HG03025 (cell line): ENCODE data around the gene PLA2R1.
A peak's percentile ranks its signal among the peaks of the same experiment; 100 is the strongest.

Experiments
- ATAC-seq: cut with Tn5 transposase; IDR thresholded peaks from one replicate; pipeline ENCODE4 v1.9.1; 2021; ENCODE audit warnings: mild to moderate bottlenecking, moderate library complexity; ENCODE audit not compliant: unreplicated experiment, low FRiP score

Gene PLA2R1

DNA sequence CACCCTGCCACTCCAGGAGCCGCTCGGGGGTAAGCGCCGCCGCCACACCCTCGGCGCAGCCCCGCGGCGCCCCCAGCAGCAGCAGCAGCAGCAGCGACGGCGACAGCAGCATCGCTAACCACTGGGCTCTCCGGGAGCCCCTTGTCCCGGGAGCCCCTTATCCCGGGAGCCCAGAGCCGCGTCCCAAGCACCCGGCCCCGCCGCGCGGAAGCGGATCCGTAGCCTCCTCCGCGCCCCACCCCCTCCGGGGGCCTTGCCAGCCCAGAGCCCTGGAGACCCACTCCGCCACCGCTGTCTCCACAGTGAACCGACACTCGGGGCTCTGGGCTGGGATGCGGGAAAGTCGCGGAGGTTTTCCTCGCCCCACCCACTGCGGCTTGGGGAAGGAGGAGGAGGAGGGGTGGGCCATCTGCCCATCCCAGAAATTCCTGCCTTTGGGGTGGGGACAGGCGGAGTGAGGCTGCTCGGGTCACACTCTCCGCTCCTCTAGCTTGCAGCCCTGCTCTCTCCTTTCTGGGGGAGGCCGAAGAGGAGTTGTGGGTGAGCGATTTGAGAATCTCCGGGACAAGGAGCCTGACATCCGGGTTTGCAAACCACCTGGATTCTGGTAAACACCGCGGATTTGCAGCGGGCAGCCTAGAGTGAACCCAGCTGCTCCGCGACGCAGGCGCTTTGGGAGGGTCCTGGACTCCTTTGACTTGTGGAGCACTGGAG, at the start of gene PLA2R1:
TSS of gene PLA2R1 (minus strand) at position 324 of the 714 bp plus-strand sequence. CDS start at position 112, 212 bp downstream.
- no peak for ATAC-seq

DNA sequence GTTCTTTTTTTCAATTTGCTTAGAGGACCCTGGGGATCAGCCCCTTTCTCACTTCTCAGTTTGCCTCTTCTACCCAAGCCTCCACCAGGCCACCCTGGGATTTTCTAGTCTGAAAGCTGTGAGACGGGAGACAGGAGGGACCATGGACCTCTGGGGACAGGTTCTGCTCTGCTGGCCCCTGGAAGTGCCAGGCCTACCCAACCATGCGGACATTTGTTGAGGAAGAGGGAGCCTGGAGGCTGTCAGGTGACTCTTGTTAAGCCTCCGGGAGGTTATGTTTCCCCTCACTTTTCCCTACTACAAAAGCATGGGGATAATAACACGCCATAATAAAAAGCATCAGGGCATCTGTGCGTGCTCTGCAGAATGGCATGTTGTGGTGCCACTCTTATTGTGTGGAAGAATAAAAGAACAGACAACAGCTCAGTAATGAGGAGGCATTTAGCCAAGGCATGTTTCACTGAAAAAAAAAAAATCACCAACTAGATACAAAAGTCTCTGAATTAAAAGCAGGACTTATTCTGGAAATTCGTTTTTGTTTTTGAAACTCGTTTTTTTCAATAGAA, 48.3 kb upstream of the PLA2R1 start:
- no peak for ATAC-seq

DNA sequence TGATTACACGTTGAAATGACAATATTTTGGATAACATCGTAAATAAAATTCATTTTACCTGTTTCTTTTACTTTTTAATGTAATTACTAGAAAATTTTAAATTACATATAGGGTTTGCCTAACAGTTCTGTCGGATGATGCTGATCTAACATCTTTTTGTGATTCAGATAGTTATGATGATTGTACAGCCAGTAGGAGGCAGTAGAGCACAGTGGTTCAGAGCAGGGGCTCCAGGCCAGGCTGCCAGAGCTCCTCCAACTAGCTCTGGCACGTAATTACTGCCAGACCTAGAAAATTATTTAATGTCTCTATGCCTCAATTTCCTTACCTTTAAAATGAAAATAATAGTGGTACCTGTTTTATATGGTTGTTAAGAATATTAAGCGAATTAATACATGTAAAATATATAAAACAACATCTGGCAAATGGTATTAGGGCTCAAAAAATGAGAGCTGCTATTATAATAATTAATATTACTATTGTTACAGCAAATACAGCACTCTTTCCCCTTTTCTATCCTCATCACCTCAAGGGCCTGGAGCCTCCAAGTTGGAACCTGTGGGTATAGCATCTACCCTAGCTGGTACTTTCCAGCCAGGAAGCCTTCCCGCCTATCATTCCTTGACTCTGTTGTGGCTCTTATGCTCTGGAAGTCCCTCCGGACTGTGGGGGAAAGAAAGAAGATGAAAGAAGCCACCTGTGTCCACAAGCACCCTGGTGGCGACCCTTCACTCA, 47.7 kb upstream of the PLA2R1 start:
- ATAC-seq: peak; percentile 59

DNA sequence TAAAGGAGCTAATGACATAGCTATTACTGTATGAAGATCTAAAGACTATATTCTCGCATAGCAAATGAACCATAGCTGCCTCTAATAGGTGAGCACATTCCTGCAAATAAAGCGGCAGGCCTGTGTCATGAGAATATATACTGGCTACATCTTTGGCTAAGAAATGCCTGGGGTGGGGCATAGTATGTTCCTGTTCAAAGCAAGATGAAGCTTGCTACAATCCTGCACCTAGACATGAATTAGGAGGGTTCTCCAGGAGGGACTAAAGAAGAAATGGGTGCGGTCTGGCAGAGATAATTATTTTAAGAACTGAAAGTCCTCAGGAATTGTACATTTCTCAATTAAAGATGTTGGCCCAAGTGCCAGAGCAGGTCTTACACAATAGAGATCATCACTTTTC, 46.8 kb upstream of the PLA2R1 start:
- no peak for ATAC-seq

DNA sequence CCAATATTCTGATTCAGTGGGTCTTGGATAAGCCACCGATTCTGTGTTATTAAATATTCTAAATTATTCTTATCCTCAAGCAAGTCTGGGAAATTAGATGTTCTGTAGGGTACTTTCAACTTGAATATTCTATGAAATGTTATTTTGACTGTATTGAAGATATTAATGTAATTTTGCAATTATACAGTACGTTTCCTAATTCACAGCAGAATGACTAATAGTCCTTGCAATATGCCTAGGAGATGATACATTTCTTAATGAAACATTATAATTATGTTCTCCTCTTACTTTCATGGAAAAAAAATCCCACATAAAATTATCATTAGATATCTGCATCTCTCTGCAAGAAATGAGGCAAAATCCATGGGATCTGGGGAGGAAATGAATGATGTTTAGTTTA, 46.2 kb upstream of the PLA2R1 start:
- no peak for ATAC-seq

DNA sequence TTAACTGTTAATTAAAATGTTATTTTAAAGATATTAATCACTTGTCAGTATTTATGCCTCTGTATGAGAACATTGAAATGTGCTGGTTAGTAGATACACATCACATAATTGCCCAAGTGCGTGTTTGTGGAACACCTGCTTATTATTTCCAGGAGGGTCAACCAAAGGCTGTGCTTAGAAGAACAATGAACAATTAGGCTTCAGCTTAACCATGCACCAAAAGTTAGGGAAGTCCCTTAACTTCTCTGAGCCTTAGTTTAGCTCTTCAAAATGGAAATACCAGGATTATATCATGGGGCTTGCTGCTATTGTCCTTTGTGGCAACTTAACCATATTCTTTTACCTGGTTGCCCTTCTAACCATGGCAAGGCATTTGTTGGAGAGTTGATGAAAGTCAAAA, 43.0 kb upstream of the PLA2R1 start:
- ATAC-seq: no peak

DNA sequence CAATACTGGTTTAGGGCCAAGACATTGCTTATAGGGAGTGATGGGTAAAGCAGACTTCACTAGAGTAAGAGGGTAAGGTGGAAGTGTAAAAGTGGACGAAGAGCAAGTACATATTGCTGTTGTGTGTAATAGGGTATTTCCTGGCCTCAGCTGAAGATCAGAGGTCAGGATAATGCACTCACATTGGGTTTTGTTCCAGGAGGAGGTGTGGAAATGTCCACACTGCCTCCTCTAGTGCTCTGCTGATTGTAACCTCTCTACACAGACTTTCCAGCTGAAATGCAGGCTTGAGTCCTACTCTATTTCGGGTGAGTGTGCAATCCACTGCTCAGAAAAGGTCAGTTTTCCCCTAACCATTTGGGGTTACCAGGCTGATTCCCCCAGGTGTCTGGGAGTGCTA, 41.7 kb upstream of the PLA2R1 start:
- ATAC-seq: no peak

DNA sequence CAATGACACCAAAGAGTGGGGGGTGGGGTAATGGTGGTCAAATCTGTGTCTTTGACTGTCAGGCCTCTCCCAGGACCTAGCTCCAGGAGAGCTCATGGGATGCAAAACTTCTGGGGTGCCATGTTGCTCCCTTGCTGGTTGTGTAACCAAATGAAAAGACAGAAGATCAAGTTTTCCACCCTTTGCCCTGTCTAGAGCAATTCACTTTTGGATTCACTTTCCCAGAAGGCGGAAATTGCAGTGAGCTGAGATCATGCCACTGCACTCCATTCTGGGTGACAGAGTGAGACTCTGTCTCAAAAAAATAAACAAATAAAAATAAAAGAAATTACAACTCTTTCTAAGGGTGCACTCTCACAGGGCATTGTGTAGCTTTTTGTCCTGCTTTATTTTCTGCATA, 34.9 kb upstream of the PLA2R1 start:
- ATAC-seq: no peak

DNA sequence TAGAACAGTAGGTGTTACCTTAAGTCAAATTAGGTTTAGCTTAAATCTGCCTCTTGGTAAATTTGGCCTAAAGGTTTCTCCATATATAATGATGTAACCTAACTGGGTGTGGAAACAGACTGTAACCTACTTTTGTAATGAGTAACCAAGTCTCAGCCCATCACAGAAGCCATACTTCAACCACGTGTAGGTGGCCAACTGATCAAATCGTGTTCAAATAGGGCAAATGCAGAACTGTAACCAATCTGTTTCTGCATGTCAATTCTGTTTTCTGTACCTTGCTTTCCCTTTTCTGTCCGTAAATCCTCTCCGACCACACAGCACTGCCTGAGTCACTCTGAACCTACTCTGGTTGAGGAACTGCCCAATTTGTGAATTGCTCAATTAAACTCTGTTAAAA, 34.0 kb upstream of the PLA2R1 start:
- ATAC-seq: peak; percentile 72

DNA sequence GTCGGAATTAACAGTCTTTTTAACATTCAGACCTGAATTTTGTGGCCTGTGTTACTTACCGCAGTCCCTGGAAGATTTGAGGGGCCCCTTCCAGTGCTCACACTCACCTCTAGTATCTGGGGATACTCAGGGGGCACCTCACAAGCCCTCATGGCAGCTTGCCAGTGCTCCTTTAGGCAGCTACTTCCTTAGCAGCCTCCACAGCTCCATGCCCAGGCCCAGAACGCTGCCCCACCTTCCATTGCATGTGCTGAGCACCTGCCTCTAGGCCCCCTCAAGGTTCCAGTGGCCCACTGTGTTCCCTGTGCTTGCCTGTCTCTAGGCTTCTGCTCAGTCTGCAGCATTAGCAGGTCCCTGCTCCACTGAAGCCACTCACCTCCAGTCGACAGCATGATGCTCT, 30.0 kb upstream of the PLA2R1 start:
- no peak for ATAC-seq

DNA sequence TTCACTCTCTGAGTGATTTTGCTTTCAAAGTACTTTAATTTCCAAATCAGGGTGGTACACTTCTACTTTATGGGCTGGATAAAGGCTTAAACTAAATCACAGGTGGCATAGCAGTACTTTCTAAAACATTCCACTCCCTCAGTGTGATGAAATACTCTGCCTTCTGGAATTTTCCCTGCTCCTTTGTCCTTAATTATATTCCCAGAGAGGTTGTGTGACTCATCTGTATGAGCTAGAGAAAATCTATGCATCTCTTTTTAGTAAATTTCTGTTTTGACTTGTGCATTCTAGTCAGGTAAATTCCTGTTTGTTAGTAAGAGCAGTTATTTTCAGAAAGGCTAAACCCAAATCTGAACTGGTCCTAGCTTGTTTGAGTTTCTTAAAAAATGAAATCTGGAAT, 29.0 kb upstream of the PLA2R1 start:
- no peak for ATAC-seq

DNA sequence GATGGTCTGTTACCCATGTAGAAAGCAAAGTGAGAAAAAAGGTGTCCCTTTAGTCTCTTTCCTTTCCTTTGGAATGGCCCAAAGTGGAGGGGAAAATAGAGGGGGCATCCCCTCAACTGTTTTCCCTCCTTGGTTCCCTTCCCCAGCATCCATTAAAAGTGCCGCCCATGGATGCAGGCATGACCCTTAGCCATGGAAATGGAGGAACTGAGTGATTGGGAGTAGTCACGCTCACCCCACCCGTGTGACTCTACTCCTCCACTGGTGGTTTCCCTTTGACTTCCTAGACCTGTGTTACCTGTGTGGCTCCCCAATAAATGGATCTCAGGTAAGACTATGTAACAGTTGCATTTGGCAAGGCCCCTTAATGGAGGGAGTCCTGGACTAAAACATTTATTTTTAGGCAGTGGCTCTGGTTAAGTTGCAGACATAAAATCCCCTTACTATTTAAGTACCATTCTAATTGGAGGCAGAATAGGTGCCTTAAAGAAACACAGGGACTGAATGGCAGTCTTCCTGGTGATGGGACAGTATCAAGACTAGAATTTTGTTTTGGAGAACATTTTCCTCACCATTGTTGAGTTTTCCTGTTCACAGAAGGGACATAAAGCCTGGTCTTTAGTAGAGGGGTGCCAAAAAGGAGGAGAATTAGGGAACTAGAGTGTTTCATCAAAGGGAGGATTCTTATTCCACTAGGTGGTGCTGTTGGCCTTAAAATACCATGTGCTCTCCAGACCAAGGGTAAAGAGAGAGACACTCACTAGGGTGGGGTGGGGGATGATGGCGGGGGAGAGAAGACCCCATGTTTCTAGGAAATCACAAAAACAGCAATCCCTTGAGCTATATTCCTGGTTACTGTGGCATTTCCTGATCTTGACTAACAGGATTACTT, 25.7 kb upstream of the PLA2R1 start:
- no peak for ATAC-seq

DNA sequence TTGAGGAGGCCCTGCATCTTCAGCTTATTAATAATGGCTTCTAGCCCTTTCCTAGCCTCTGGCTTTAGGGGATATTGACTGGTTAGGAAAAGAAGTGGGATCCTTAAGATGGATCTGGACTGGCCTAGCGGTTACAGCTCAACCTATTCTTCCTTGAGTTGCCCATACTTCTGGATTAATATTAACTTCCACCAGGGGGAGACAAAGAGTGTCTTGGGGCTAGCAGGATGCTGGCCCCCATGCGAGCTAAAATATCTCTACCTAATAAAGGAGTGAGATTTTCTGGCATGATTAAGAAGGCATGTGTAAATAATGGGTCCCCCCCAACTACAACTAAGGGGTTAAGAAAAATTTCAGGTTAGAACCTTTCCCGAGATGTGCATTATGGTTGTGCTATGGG, 23.2 kb upstream of the PLA2R1 start:
- no peak for ATAC-seq

DNA sequence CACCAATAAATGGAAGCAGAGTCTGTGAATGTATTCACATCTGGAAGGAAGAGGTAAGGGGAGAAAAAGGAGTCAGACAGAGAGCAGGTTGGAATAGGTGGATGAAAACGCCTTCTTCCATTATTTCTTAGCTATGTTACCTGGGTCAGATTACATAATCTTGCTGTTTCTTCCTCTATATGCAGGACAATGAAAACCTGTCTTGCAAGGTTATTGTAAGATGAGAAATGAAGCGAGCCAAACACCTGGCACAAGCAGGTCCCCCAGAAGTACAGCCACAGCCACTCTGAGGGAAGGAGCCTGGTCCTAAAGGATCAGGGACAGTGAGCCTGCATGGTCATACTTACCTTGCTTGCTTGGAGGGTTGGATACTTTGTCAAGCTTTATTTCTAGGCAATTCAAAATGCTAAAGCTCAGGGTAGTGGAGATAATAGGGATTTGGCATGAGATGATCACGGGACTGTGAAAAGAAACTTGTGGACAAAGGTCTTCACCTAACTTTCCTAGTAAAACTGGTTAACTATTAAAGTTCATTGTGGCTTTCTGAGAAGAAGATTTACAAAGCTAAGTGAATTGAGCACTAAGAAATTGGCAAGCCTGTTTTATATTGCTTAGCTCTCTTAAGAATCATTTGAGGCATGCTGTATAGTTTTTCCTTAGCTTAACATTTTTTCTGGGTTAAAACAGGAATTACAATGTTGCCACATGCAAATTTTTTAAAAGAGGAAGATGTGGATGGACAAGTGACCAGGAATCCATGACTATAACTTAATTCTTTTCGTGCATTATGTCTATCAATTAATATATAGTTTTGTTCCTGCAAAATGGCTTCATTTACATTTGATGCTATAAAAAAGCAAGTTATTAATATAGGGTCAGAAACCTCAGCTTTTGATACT, 15.7 kb upstream of the PLA2R1 start:
- ATAC-seq: no peak

DNA sequence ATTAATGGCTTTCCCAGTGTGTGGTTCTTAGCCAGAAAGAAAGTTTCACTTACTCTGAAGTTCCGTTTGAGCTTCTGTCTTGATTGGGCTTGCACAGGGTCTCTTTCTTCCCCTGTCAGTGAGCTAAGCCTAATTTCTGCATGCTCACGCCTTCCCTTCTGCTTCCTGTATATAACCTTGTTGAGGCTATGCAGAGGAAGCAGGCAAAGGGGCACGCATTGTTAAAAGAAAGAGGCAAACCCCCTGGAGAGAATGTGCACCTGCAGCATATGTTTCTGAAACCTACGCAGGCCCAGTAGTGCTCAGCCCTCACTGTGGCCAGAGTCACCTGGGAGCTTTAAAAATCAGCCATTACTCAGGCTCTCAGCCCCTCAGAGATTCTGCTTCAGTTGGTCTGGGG, 14.5 kb upstream of the PLA2R1 start:
- no peak for ATAC-seq

DNA sequence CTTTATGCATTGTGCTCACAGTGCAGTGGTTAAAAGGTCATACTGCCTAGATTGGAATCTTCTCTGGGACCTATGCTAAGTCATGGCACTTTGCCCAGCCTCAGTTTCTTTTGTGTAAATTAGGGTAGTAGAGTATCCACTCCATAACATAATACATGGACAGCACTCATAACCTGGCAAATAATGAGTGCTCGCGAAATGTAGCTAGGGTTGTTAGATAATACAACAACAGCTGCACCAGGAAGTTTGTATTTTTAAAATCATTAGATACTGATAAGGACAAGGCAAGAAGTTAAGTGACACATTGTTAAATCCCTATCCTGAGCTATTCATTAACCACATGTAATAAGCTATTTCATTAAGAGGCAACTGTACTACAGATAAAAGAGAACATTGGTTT, 13.8 kb upstream of the PLA2R1 start:
- no peak for ATAC-seq

DNA sequence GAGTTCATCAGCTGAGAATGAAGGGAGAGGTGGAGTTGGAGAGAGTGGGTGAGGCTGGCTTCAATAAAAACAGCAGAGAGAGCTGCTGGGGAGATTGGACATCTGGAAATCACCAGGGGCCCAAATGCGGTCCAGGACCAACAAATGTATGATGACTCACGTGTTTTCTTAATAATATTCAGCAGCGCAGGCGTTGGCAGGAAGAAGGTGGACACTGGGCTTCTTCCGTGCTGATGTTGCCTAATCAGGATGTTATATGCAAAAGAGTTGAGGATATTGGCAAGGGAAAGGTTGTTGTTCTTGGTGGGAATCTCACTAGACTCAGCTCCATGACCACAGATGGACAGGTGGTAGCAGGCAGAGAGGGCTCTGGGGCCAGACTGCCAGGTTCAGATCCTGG, 12.8 kb upstream of the PLA2R1 start:
- ATAC-seq: no peak

DNA sequence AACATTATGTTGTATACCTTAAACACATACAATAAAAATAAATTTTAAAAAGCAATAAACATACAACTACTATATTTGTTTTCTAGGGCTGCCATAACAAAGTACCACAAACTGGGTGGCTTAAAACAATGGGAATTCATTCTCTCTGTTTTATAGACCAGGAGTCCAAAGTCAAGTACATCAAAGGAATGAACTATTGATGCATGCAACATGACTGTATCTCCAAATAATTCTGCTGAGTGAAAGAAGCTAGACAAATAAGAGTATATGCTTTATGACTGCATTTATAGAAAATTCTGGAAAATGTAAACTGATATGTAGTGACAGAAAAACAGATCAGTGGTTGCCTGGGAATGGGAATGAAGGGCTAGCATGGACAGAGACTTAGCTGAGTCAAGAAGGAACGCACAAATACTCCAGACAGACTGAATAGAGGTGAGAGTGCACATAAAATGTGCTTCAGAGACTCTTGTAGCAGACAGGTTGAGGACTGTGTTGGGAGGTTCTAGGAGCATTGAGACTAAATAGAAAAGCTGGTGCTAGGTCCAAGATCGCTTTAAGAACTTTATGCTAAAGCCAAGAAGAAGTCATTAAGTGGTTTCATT, 11.0 kb upstream of the PLA2R1 start:
- no peak for ATAC-seq

DNA sequence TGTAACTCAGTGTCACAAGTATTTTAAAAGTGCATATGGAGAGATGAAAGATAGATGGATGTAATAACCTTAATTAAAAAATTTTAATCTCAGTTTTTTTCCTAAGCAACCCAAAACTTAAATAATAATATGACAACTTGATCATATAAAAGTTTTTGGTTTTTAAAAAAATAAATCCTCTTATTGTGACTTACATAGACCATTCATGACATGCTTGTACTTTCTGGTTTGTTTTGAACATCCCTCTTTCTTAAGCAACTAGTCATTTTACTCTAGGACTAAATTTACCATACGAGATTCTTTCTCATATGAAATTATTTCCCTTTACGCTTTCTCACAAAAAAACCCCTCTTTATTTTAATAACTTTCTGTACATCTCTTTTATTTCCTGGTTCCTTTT, 6.5 kb upstream of the PLA2R1 start:
- no peak for ATAC-seq

DNA sequence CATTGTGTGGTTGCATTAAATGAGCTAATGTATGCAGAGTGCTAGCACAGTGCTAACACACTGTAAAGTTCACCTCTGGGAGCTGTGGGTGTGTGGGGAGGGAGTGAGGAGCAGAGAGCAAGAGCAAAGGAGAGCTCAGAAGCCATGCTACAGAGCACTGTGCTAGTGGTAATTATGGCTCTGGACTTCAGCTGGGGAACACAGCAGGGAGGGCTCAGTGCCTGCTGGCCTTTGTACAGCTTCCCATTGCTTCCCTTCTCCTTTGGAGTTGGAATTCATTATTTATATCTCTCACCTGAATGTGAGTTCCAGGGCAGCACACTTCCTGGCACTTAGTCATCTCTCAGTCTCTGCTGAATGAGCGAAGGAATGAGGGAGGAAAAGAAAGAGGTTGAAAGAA, 2.5 kb upstream of the PLA2R1 start:
- no peak for ATAC-seq
